GM21528 (cell line): ENCODE measurements around the gene KIFC3.
"Not testable (repeated sequence)": the region's sequence is repeated elsewhere in the genome, so short reads cannot be mapped to it uniquely, and the experiment has no call there.

ENCODE experiments used
- ATAC-seq: cut with Tn5 transposase; IDR thresholded peaks from one replicate; pipeline ENCODE4 v1.9.1; 2021; ENCODE audit warnings: mild to moderate bottlenecking, moderate library complexity; ENCODE audit not compliant: unreplicated experiment, low FRiP score

Gene KIFC3

GRCh38 chr16:57728336-57729181 lies 73.7 kb downstream of the KIFC3 start:
- no peak for ATAC-seq

GRCh38 chr16:57727610-57728009 lies 74.7 kb downstream of the KIFC3 start:
- no peak for ATAC-seq

- no peak for ATAC-seq
Measured at GRCh38 chr16:57726433-57726947, 75.8 kb downstream of the KIFC3 start.

DNA sequence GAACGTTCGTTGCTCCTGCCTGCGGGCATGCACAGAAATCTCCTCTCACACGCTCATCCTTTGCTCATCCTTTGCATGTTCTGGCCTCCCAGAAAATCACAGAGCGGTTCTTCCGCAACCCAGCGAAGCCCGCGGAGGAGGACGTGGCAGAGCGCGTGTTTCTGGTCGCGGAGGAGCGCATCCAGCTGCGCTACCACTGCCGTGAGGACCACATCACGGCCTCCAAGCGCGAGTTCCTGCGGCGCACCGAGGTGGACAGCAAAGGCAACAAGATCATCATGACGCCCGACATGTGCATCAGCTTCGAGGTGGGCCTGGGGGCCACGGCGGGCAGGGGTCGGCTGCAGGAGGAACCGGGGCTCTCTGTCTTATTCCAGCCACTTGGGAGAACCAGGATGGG lies 76.3 kb downstream of the KIFC3 start:
- ATAC-seq = no peak

DNA sequence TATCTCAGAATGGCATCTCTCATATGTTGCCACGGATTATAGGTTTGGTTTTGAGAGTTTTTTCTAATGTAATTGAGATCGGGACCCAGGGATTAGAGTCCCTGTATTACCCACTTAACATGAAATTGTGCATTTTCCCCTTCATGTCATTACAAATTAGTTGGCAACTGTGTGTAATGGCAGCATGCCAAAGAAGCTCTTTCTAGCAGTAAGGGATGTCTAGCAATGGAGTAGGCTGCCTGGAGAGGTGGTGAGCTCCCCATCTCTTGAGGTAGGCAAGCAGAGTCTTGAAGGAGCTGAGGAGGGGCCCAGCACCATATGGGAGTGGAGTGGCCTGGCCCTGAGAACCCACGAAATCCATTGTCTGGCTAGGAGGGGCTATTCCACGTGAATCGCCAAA lies 76.7 kb downstream of the KIFC3 start:
- ATAC-seq = no peak

GRCh38 chr16:57725151-57725550 lies 77.1 kb downstream of the KIFC3 start:
- ATAC-seq = no peak

DNA sequence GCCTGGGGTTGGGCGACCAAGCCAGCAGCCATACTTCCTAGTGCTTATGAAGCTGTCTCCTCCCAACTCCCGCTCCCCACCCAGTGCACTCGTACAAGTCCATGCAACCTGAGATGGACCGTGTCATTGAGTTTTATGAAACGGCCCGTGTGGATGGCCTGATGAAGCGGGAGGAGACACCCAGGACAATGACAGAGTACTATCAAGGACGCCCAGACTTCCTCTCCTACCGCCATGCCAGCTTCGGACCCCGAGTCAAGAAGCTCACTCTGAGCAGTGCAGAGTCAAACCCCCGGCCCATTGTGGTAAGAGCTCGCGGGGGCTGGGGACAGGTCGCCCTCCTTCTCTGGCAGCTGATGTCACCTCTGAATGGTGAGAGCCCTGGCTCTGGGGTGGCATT lies 77.8 kb downstream of the KIFC3 start:
- ATAC-seq = no peak

- no peak for ATAC-seq
Measured at GRCh38 chr16:57723170-57723569, 79.1 kb downstream of the KIFC3 start.

- ATAC-seq = no peak
Measured at GRCh38 chr16:57722651-57723050, 79.6 kb downstream of the KIFC3 start.

GRCh38 chr16:57722210-57722499 lies 80.1 kb downstream of the KIFC3 start:
- no peak for ATAC-seq

GRCh38 chr16:57721356-57722209 lies 80.7 kb downstream of the KIFC3 start:
- ATAC-seq = no peak

- ATAC-seq = no peak
Measured at GRCh38 chr16:57720142-57720575, 82.1 kb downstream of the KIFC3 start.

DNA sequence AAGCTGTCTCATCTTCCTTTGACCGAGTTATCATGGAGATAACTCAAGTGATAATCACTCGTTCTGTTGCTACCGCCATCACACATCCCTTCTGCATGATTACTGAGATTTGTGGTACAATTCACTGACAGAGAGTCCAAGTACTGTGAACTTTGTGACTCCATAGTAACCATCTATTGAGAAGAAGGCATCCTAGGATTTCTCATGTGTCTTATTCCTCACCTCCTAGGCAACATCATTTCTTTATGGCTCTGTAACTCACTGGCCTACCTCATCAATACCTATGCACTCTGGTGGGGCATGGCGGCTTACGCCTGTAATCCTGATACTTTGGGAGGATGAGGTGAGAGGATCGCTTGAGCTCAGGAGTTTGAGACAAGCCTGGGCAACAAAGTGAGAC lies 88.2 kb downstream of the KIFC3 start:
- ATAC-seq = no peak

GRCh38 chr16:57713596-57713995 lies 88.7 kb downstream of the KIFC3 start:
- ATAC-seq = no peak

- not testable (repeated sequence) for ATAC-seq
Measured at GRCh38 chr16:57712569-57712968, 89.7 kb downstream of the KIFC3 start.

DNA sequence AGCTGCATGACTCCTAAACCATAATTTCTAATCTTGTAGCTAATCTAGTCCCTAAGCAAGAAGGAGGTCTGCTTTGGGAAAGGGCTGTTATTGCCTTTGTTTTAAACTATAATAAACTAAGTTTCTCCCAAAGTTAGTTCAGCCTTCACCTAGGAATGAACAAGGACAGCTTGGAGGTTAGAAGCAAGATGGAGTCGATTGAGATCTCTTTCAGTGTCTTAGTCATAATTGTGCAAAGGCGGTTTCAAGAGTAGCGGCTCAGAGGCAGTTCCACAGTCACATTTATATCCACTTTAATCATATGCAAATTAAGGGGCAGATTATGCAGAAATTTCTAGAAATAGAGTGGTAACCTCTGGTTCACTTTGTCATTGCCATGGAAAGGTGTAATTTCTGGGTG lies 90.3 kb downstream of the KIFC3 start:
- ATAC-seq = no peak

DNA sequence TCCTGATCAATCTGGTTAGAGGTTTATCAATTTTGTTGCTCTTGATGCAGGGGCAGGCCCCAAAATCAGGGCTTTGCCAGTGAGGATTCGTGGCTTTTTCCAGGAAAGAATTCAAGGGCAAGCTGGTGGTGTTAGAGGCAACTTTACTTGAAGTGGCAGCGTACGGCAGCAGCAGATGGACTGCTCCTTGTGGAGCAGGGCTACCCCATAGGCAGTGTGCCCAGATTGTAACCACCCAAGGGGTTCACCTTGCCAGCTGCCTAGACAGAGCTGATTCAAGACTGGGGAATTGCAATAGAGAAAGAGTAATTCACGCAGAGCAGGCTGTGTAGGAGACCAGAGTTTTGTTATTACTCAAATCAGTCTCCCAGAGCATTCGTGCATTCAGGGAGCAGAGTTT lies 90.9 kb downstream of the KIFC3 start:
- ATAC-seq = no peak

DNA sequence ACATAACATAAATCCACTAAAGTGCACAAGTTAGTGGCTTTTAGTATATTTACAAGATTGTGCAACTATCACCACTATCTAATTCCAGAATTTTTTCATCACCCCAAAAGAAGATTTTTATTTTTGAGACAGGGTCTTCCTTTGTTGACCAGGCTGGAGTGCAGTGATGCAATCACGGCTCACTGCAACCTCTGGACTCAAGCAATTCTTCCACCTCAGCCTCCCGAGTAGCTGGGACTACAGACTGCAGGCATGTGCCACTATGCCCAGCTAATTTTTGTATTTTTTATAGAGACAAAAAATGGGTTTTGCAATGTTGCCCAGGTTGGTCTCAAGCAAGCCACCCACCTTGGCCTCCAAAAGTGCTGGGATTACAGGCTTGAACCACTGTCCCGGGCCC lies 92.6 kb downstream of the KIFC3 start:
- no peak for ATAC-seq
